HG03066 (cell line): ENCODE results near the gene VTI1B.
A peak's percentile ranks its signal among the peaks of the same experiment; 100 is the strongest.
"Not testable (repeated sequence)": the region's sequence is repeated elsewhere in the genome, so short reads cannot be mapped to it uniquely, and the experiment has no call there.

Source experiments
- ATAC-seq: cut with Tn5 transposase; IDR thresholded peaks from one replicate; pipeline ENCODE4 v1.9.1; 2021; ENCODE audit warnings: low read depth; ENCODE audit not compliant: unreplicated experiment

VTI1B gene, protein sequence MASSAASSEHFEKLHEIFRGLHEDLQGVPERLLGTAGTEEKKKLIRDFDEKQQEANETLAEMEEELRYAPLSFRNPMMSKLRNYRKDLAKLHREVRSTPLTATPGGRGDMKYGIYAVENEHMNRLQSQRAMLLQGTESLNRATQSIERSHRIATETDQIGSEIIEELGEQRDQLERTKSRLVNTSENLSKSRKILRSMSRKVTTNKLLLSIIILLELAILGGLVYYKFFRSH

DNA sequence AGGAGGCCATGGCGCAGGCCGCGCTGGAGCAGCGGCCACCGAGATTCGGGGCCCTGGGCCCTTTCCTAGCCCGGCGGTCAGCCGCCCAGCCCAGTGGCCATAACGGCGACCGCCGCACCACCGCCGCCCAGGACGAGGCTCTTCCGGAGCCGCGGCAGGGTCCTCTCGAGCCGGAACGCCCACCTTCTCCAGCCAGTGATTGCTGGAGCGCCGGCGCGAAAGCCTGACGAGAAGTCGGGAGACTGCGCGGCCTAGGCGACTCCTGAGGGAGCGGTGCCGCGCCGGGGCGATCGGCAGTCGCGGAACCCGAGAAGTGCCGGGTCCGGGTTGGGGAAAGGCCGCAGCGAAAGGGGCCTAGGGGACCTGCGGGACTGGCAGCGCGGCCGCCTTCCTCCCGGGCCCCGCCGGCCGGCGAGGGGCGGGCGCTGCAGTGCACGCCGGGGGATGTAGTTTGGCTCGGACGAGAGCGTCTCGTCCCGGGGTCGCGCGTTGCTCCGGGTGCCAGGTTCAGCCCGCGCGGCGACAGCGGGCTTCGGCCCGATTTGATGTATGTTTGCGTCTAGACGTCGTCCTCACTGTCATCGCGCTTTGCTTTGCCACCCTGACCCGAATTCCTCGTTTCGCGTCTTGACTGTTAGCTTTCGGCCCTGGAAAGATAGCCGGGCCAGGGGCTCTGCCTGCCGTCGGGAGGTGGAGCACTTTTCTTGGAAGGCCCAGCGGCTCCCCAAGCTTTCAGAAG lies at the start of gene VTI1B:
Gene VTI1B, minus strand, starts transcription at position 153 of the 739 bp plus-strand sequence. Its CDS starts 143 bp downstream, at position 10.
- ATAC-seq: peak; percentile 87

- ATAC-seq: no peak
Observed at GRCh38 chr14:67722293-67722692, 47.9 kb upstream of the VTI1B start.

DNA sequence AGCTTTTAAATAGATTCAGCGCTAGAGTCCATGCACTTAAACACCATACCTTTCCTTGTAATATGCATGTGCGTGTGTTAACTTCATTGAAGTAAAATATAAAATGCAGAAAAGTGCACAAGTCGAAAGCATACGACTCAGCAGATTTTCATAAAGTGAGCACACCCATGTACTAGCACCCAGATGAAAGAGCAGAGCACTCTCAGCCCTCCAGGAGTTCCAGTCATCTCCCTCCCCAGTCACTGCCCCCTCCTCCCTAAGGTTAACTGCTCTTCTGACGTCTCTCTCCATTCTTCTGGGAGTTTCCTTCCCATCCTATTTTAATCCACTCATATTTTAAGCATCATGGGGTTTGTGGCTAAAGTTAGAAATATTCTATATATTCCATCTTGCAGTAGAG lies 47.4 kb upstream of the VTI1B start:
- ATAC-seq: no peak

GRCh38 chr14:67719866-67720265 lies 45.4 kb upstream of the VTI1B start:
- ATAC-seq: no peak

DNA sequence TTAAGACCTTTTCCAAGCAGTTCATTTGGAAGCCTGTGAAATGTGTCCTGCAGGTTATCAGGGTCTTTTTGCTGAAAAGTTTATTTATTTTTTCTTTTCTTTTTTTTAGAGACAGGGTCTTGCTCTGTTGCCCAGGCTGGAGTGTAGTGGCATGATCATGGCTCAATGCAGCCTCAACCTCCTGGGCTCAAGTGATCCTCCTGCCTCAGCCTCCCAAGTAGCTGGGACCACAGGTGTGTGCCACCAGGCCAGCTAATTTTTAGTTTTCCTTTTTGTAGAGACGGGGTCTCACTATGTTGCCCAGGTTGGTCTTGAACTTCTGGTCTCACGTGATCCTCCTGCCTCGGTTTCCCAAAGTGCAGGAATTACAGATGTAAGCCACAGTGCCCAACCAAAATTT lies 45.0 kb upstream of the VTI1B start:
- not testable (repeated sequence) for ATAC-seq

- no peak for ATAC-seq
Observed at GRCh38 chr14:67718265-67718664, 43.8 kb upstream of the VTI1B start.

DNA sequence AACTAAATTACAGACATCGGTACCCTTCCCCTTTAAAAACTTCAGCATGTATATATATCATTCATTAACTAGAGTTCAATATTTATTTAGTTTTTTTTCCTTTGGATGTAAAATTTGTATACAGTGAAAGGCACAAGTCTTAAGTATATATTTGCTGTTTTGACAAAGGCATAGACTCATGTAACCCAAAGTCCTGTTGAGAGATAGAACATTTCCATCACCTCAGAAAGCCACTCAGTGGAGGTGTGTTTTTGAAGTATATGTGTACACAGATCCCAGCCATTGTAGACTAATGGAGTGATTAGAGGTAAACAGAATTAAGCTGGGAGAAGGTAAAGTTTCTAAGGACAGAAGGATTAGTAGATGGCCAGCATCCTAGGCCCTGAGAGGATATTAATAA lies 42.6 kb upstream of the VTI1B start:
- ATAC-seq: no peak

- ATAC-seq: no peak
Observed at GRCh38 chr14:67710209-67710608, 35.8 kb upstream of the VTI1B start.

GRCh38 chr14:67709796-67710195 lies 35.4 kb upstream of the VTI1B start:
- not testable (repeated sequence) for ATAC-seq

GRCh38 chr14:67709346-67709745 lies 34.9 kb upstream of the VTI1B start:
- ATAC-seq: not testable (repeated sequence)

DNA sequence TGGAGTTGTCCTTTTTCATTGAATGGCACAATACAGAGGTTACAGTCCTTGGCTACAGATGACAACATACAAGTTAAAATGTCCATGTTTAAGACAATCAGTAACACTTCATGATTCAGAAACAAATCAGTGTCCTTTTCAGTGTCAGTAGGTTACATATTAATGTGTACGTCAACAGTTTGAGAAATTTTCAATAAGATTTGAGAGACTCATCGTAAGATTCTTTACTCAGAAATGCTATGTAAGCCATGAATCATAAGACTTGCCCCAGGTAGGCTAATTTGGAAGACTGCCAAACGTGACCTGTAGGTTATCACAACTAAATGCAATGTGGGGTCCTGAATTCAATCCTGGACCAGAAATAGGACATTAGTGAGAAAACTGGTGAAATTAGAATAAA lies 30.8 kb upstream of the VTI1B start:
- no peak for ATAC-seq

GRCh38 chr14:67704484-67705089 lies 30.2 kb upstream of the VTI1B start:
- no peak for ATAC-seq

- ATAC-seq: no peak
Observed at GRCh38 chr14:67703997-67704396, 29.6 kb upstream of the VTI1B start.

DNA sequence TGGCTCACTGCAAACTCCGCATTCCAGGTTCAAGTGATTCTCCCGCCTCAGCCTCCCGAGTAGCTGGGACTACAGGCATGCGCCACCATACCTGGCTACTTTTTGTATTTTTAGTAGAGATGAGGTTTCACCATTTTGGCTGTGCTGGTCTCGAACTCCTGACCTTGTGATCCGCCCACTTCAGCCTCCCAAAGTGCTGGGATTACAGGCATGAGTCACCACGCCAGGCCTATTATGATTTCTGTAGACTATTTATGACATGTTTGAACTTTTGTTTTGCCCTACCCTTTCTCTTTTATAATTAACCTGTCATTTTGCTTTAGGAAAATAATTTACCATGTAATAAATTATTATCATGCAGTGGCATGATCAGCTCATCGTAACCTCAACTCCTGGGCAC lies 27.1 kb upstream of the VTI1B start, which contains the start of gene RDH12:
Gene RDH12, plus strand, starts transcription at position 395 of the 400 bp plus-strand sequence. CDS start 20,757 bp downstream, outside the sequence.
- not testable (repeated sequence) for ATAC-seq

- no peak for ATAC-seq
Observed at GRCh38 chr14:67698179-67698578, 23.7 kb upstream of the VTI1B start.

DNA sequence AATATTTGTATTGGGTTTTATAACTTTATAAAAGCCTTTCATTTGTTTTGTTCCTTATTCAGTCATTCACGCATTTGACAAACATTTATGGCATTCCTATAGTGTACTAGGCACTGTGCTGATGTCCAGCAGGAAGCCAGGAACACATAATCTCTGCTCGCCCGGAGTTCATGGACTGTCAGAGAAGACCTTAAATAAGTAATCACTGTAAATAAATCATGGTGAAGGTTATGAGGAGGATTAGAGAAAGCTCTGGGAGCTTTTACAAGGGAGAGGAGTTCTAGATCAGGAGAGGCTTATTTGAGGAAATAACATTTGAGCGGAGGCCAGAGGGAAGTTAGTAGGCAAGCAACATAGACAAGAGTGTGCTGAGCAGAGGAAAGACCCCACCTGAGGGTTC lies 22.6 kb upstream of the VTI1B start:
- no peak for ATAC-seq

GRCh38 chr14:67695394-67695949 lies 21.0 kb upstream of the VTI1B start, which contains the start of gene RDH11:
TSS of gene RDH11 (minus strand) at chr14:67695764. CDS start at chr14:67695703, 61 bp downstream.
- peak; percentile 82 for ATAC-seq

DNA sequence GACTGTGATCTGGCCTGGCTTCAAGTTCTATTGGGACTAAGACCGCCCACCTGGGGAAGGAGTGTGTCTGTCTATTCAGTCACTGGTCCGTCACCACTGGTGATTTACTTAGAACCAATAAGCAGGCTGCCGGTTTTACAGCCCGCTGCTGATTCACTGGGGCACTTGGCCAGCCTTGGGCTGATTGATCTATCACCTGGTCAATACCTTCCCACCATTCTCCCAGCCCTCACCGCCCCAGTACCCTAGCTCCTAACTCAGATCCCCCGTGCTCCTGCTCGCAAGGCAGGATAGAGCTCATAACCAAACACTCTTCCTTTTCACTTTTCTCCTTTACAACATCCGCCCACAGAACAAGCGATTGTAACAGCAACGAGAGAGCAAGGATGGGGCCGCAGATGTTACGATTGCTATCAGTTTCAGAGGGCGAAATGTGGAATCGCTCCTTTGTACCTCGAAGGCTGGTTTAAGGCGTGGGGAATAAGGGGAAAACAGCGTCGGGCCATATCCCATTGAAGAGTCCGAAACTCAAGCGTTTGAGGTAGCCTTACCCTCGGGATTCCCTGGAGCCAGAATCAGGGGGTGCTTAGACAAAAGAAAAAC lies 20.5 kb upstream of the VTI1B start:
- ATAC-seq: peak; percentile 86

GRCh38 chr14:67690011-67690410 lies 15.6 kb upstream of the VTI1B start:
- no peak for ATAC-seq

DNA sequence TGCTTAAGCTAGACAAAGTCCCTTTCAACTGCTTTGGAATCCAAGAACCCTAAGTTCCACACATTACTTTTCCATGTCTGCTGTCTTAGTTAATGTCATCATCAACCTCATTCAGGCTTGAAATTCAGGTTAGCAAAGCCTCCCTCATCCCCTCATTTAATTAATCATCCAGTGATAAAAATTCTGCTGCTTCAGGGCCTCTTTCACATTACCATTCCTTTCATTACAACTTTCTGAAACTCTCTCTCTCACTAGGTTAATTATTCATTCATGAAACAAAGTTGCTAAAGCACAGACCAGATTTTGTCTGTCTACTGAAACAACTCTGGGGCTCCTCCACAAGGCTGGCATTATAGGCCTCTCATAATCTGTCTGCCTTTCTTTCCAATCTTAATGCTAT lies 9.4 kb upstream of the VTI1B start:
- ATAC-seq: no peak

- no peak for ATAC-seq
Observed at GRCh38 chr14:67680941-67681340, 6.5 kb upstream of the VTI1B start.
